ENCODE data around the gene ABI1.

DNA sequence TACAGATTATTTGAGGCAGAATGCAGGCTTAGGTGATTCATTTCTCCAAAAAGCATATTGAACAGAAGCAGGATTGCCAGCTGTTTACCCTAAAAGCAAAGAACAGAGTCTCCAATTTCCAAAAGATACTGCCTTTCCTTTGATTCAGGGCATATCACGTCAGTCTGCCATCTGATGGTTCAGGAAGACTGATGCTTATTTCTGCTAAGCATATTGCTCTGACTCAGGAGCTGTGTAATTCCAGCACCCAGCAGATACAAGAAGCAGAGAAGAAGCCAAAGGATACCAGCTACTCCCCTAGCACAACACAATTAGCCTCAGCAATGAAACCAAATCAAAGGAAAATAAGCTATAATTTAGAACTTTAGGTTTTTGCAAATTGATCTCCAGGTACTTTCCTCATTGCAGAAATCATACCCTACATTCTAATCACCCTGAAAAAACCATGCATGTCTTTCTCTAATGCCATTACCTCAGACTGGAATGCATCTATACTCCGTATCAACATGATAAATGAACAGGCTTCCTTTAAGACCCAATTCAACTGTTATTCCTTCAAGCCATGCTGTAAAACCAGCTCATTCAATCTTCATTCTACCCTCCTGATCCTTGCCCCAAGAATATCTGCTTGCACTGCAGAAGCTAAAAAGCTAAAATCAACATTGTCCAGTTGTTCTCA, 55.1 kb downstream of the ABI1 start:
- TF ChIP-seq, protein P1, sequence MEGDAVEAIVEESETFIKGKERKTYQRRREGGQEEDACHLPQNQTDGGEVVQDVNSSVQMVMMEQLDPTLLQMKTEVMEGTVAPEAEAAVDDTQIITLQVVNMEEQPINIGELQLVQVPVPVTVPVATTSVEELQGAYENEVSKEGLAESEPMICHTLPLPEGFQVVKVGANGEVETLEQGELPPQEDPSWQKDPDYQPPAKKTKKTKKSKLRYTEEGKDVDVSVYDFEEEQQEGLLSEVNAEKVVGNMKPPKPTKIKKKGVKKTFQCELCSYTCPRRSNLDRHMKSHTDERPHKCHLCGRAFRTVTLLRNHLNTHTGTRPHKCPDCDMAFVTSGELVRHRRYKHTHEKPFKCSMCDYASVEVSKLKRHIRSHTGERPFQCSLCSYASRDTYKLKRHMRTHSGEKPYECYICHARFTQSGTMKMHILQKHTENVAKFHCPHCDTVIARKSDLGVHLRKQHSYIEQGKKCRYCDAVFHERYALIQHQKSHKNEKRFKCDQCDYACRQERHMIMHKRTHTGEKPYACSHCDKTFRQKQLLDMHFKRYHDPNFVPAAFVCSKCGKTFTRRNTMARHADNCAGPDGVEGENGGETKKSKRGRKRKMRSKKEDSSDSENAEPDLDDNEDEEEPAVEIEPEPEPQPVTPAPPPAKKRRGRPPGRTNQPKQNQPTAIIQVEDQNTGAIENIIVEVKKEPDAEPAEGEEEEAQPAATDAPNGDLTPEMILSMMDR (IDR thresholded peaks at IDR 0.05; ENCODE audit: low read length) = no peak
- TF ChIP-seq EZH2 (optimal IDR thresholded peaks at IDR 0.05; ENCODE audit: low read depth, low read length) (no peak), EZH2phosphoT487 (IDR thresholded peaks at IDR 0.05; ENCODE audit: low read length) (no peak)
